GM12878 (cell line): Measurements from ENCODE around the gene SMIM32.

ENCODE experiments used
- EP300 ChIP-seq, 2 experiments: fragments of 150-350 bp in 1 of 2; IDR thresholded peaks; 2 replicates each; pipeline ENCODE4 v1.6.1; 2011 to 2012; ENCODE audit warnings: low read depth in 2 of 2, low read length in 2 of 2, borderline replicate concordance in 1 of 2, improper control_type of control experiment in 1 of 2, inconsistent platforms in 1 of 2; ENCODE audit not compliant: control insufficient read depth in 1 of 2
- HDGF ChIP-seq: fragments of 450-650 bp; IDR thresholded peaks from 2 replicates; pipeline ENCODE4 v1.6.1; 2016; ENCODE audit warnings: antibody characterized with exemption
- ZZZ3 ChIP-seq: IDR thresholded peaks from 2 replicates; pipeline ENCODE4 v1.6.1; 2011; ENCODE audit warnings: low read depth; ENCODE audit not compliant: control insufficient read depth, insufficient read length

- TF ChIP-seq EP300 (IDR thresholded peaks at IDR 0.05; ENCODE audit: borderline replicate concordance in 1 of 2, control insufficient read depth in 1 of 2, low read depth in 2 of 2, low read length in 2 of 2) (no peak), HDGF (no peak), ZZZ3 (no peak)
Observed at GRCh38 chr5:136235321-136235720, 42.4 kb upstream of the SMIM32 start.
